ENCODE results near the gene KIRREL3.

The KIRREL3 gene

GRCh38 chr11:126738295-126739031 is 262.1 kb downstream of the KIRREL3 start:
- TF ChIP-seq CTCF (IDR thresholded peaks at IDR 0.05; ENCODE audit: extremely low read depth, insufficient read depth, missing control alignments): no peak
- DNase-seq (ENCODE audit: low spot score): no peak
- in situ Hi-C loops (cut with MboI; ENCODE audit: low pct_unique_long_range_greater_than_20kb, low sequenced_read_pairs, unreplicated experiment): no loop called here

GRCh38 chr11:126736682-126737572 is 263.6 kb downstream of the KIRREL3 start:
- in situ Hi-C loops (cut with MboI; ENCODE audit: low pct_unique_long_range_greater_than_20kb, low sequenced_read_pairs, unreplicated experiment): no loop called here
- DNase-seq (ENCODE audit: low spot score): no peak
- no peak for TF ChIP-seq CTCF (IDR thresholded peaks at IDR 0.05; ENCODE audit: extremely low read depth, insufficient read depth, missing control alignments)

GRCh38 chr11:126734752-126735151 is 265.8 kb downstream of the KIRREL3 start:
- DNase-seq (ENCODE audit: low spot score): no peak

GRCh38 chr11:126733685-126734084 is 266.9 kb downstream of the KIRREL3 start:
- no peak for DNase-seq (ENCODE audit: low spot score)

More at GRCh38 chr11:126734752-126735151, 265.8 kb downstream of the KIRREL3 start:
- in situ Hi-C loops (cut with MboI; ENCODE audit: low pct_unique_long_range_greater_than_20kb, low sequenced_read_pairs, unreplicated experiment): no loop called here
- no peak for TF ChIP-seq CTCF (IDR thresholded peaks at IDR 0.05; ENCODE audit: extremely low read depth, insufficient read depth, missing control alignments)

GRCh38 chr11:126732981-126733380 is 267.6 kb downstream of the KIRREL3 start:
- peak; percentile 41 for DNase-seq (ENCODE audit: low spot score)
- in situ Hi-C loops (cut with MboI; ENCODE audit: low pct_unique_long_range_greater_than_20kb, low sequenced_read_pairs, unreplicated experiment): no loop called here
- no peak for TF ChIP-seq CTCF (IDR thresholded peaks at IDR 0.05; ENCODE audit: extremely low read depth, insufficient read depth, missing control alignments)

More at GRCh38 chr11:126733685-126734084, 266.9 kb downstream of the KIRREL3 start:
- in situ Hi-C loops (cut with MboI; ENCODE audit: low pct_unique_long_range_greater_than_20kb, low sequenced_read_pairs, unreplicated experiment): no loop called here
- TF ChIP-seq CTCF (IDR thresholded peaks at IDR 0.05; ENCODE audit: extremely low read depth, insufficient read depth, missing control alignments): no peak

GRCh38 chr11:126731576-126732142 is 268.9 kb downstream of the KIRREL3 start:
- TF ChIP-seq CTCF (IDR thresholded peaks at IDR 0.05; ENCODE audit: extremely low read depth, insufficient read depth, missing control alignments): no peak
- in situ Hi-C loops (cut with MboI; ENCODE audit: low pct_unique_long_range_greater_than_20kb, low sequenced_read_pairs, unreplicated experiment): no loop called here
- DNase-seq (ENCODE audit: low spot score): no peak

Data from GM13977 (cell line).